HFFc6 (cell line): ENCODE results near the gene PCMT1. TPM values are rescaled to one million over a fixed set of nuclear protein-coding genes. Genes with fewer than 3 reads are reported as not detected.
A peak's percentile ranks its signal among the peaks of the same experiment; 100 is the strongest.

ENCODE experiments used
- DNase-seq: peaks from one replicate; pipeline ENCODE4 v3.0.0-alpha.2; 2018
- H3K27ac Mint-ChIP-seq: 2 replicates; pipeline ENCODE4 v1.8.0; 2020; ENCODE audit warnings: mild to moderate bottlenecking, mixed read lengths
- H3K27me3 Mint-ChIP-seq: 2 replicates; pipeline ENCODE4 v1.8.0; 2021; ENCODE audit warnings: mild to moderate bottlenecking, moderate library complexity, mixed read lengths; ENCODE audit not compliant: insufficient read depth
- H3K36me3 Mint-ChIP-seq: 2 replicates; pipeline ENCODE4 v1.8.0; 2021; ENCODE audit warnings: low read depth, mixed read lengths
- H3K4me1 Mint-ChIP-seq: 2 replicates; pipeline ENCODE4 v1.8.0; 2020; ENCODE audit warnings: low read depth, mixed read lengths
- H3K4me3 Mint-ChIP-seq: 2 replicates; pipeline ENCODE4 v1.8.0; 2020; ENCODE audit warnings: mild to moderate bottlenecking, moderate library complexity, mixed read lengths
- H3K9me3 Mint-ChIP-seq: 2 replicates; pipeline ENCODE4 v1.8.0; 2020; ENCODE audit warnings: mild to moderate bottlenecking, mixed read lengths
- total RNA-seq, 6 experiments: library from RNA; stranded (reverse); fragmentation: NEBNext Ultra II Directional; extraction: Animal tissue kit (Norgen Biotek cat#: 25700); gene quantifications; 2 replicates in 1 of 6; 3 replicates in 5 of 6; pipeline ENCODE4 v1.2.3, GENCODE V29; 2021
- TF ChIP-seq, protein P1 (sequence below): fragments of 200-600 bp; sonication (generic); IDR thresholded peaks from 2 replicates; pipeline ENCODE4 v1.5.0; 2021; ENCODE audit warnings: antibody characterized with exemption, mild to moderate bottlenecking

Gene PCMT1
- total RNA-seq, 6 experiments from 2014 or later: 99.7 to 126 (median 112) TPM

DNA sequence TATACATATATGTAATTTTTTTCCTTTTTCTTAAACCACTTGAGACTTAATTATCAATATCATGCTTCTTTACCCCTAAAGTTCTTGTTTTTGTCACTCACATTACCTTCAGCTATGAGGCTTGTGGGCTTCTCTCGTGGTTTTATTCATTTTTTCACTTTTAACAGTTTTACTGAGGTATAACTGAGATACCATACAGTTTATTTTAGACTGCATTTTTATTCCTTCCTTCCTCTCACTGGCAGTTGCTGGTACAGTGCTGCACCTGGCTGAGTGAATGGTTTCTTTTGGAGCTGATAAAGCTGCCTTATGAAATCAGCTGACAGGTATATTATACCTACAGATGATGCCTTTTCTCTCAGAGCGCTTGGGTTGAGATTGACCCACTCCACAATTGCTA is 60.3 kb downstream of the PCMT1 start:
- peaks cover 3% of the 10 kb centered on the region for H3K27me3 Mint-ChIP-seq
- H3K36me3 Mint-ChIP-seq: peaks cover 35% of the 10 kb centered on the region
- H3K4me3 Mint-ChIP-seq: no peak overlapping the region
- no peaks in the 10 kb centered on the region for H3K9me3 Mint-ChIP-seq
- no peak overlapping the region for H3K27ac Mint-ChIP-seq
- peaks cover 6% of the 10 kb centered on the region; the same call in 1 of the 2 replicates for H3K4me1 Mint-ChIP-seq
- no peak for DNase-seq
- TF ChIP-seq, protein P1, sequence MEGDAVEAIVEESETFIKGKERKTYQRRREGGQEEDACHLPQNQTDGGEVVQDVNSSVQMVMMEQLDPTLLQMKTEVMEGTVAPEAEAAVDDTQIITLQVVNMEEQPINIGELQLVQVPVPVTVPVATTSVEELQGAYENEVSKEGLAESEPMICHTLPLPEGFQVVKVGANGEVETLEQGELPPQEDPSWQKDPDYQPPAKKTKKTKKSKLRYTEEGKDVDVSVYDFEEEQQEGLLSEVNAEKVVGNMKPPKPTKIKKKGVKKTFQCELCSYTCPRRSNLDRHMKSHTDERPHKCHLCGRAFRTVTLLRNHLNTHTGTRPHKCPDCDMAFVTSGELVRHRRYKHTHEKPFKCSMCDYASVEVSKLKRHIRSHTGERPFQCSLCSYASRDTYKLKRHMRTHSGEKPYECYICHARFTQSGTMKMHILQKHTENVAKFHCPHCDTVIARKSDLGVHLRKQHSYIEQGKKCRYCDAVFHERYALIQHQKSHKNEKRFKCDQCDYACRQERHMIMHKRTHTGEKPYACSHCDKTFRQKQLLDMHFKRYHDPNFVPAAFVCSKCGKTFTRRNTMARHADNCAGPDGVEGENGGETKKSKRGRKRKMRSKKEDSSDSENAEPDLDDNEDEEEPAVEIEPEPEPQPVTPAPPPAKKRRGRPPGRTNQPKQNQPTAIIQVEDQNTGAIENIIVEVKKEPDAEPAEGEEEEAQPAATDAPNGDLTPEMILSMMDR: no peak

DNA sequence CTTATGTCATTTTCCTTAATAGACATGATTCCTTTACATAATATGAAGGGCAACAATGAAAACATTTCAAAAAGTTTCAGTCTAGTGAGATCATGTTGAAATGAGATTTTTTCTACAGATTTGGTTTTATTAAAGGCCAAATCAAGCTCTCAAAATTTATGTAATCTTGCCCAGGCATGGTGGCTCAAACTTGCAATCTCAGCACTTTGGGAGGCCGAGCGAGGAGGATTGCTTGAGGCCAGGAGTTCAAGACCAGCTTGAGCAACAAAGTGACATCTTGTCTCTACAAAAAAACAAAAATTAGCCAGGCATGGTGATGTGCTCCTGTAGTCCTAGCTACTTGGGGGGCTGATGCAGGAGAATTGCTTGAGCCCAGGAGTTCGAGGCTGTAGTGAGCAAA is 63.8 kb downstream of the PCMT1 start:
- no peak overlapping the region for H3K4me3 Mint-ChIP-seq
- TF ChIP-seq, protein P1: no peak
- DNase-seq: no peak
- H3K4me1 Mint-ChIP-seq: no peaks in the 10 kb centered on the region
- no peaks in the 10 kb centered on the region for H3K9me3 Mint-ChIP-seq
- H3K27ac Mint-ChIP-seq: no peak overlapping the region
- no peaks in the 10 kb centered on the region; the same call in 1 of the 2 replicates for H3K27me3 Mint-ChIP-seq
- H3K36me3 Mint-ChIP-seq: peaks cover 26% of the 10 kb centered on the region

DNA sequence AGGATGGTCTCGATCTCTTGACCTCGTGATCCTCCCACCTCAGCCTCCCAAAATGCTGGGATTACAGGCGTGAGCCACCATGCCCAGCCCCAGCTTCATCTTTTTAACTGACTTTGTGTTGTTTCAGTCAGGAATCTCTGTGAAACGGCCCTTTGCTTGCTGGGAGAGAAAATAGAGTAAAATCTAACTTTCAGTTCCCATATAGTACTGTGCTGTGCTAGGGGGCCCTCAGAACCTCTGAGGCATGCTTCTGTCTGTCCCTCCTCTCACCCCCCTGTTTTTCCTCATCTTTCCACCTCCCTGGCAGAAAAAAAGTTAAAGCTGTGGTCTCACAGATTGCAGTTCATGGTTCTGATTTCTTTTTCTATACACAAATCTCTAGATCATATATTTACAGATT is 66.2 kb downstream of the PCMT1 start:
- Mint-ChIP-seq H3K36me3 (peaks cover 16% of the 10 kb centered on the region), H3K4me3 (no peak overlapping the region), H3K27me3 (no peaks in the 10 kb centered on the region; the same call in 1 of the 2 replicates), H3K4me1 (no peaks in the 10 kb centered on the region), H3K27ac (no peak overlapping the region), H3K9me3 (no peaks in the 10 kb centered on the region)
- no peak for DNase-seq
- TF ChIP-seq, protein P1: no peak

DNA sequence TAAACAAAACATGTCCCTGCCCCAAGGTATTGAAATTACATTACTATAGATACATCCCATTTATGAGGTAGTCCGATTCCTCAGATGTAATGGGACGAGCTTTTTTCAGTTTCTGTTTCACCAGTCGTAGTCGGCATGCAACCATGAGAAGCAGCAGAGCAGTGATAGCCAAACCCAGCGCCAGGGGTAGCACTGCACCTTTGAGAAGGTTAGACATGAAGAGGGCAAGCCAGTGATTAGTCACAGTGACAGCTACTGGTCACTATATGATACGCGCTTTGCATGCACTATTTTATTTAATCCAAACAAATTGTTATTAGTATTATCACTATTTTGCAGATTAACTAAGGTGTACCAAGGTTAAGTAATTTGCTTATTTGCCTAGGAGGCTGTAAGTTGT is 71.0 kb downstream of the PCMT1 start:
- Mint-ChIP-seq H3K36me3 (no peaks in the 10 kb centered on the region), H3K27me3 (no peaks in the 10 kb centered on the region), H3K9me3 (no peaks in the 10 kb centered on the region), H3K27ac (no peak overlapping the region), H3K4me3 (no peak overlapping the region), H3K4me1 (no peaks in the 10 kb centered on the region)
- TF ChIP-seq, protein P1: peak; percentile 14; the same call in 1 of the 2 replicates
- DNase-seq: no peak

DNA sequence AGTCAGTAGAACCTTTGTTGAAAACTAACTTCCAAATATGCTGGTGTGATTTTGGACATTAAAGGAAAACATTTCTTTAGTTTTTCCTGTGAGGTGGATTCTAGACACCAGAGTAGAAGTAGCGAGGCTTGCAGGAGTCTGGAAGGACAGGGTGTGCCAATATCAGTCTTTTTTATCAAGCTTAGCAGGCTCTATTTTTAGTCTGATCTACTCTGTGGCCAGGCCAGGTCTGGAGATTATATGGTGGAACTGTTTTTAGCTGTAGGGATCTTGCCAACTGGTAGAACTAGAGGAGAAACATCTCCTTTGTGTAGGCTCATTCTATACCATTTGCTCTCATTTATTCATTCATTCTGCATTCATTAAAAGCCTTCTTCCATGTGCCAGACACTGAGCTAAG is 72.0 kb downstream of the PCMT1 start:
- no peaks in the 10 kb centered on the region for H3K36me3 Mint-ChIP-seq
- H3K27ac Mint-ChIP-seq: no peak overlapping the region; the same call in 1 of the 2 replicates
- no peaks in the 10 kb centered on the region for H3K27me3 Mint-ChIP-seq

More for the DNA sequence above, 72.0 kb downstream of the PCMT1 start:
- Mint-ChIP-seq H3K4me1 (no peaks in the 10 kb centered on the region), H3K4me3 (no peak overlapping the region), H3K9me3 (no peaks in the 10 kb centered on the region)
- DNase-seq: no peak
- TF ChIP-seq, protein P1: no peak
